Osteocyte (in vitro differentiated cells): ENCODE data around the gene CPN2. TPM values are rescaled to one million over a fixed set of nuclear protein-coding genes. Genes with fewer than 3 reads are reported as not detected.

Experiments used
- DNase-seq: peaks from one replicate; pipeline ENCODE4 v3.0.0; 2021; ENCODE audit warnings: mixed read lengths; ENCODE audit not compliant: unreplicated experiment; ENCODE audit errors: extremely low spot score
- H3K27ac Mint-ChIP-seq: one replicate; pipeline ENCODE4 v1.8.0; 2021; ENCODE audit warnings: mild to moderate bottlenecking, mixed read lengths; ENCODE audit not compliant: unreplicated experiment
- H3K27me3 Mint-ChIP-seq: one replicate; pipeline ENCODE4 v1.8.0; 2021; ENCODE audit warnings: mixed read lengths; ENCODE audit not compliant: unreplicated experiment
- H3K36me3 Mint-ChIP-seq: one replicate; pipeline ENCODE4 v1.8.0; 2021; ENCODE audit warnings: mixed read lengths; ENCODE audit not compliant: unreplicated experiment
- H3K4me1 Mint-ChIP-seq: one replicate; pipeline ENCODE4 v1.8.0; 2021; ENCODE audit warnings: mixed read lengths; ENCODE audit not compliant: unreplicated experiment
- H3K4me3 Mint-ChIP-seq: one replicate; pipeline ENCODE4 v1.8.0; 2021; ENCODE audit warnings: mild to moderate bottlenecking, moderate library complexity, mixed read lengths; ENCODE audit not compliant: unreplicated experiment
- H3K9me3 Mint-ChIP-seq: one replicate; pipeline ENCODE4 v1.8.0; 2021; ENCODE audit warnings: mixed read lengths; ENCODE audit not compliant: unreplicated experiment
- CTCF ChIP-seq: fragments of 200-600 bp; sonication (generic); IDR thresholded peaks from 2 replicates; pipeline ENCODE4 v1.5.0; 2021; ENCODE audit warnings: antibody characterized with exemption, mild to moderate bottlenecking, moderate library complexity
- total RNA-seq: library from RNA; stranded (reverse); gene quantifications from 2 replicates; pipeline ENCODE4 v1.2.1, GENCODE V29; 2021

CPN2 gene
- total RNA-seq, 1 donor from 2014 or later = not detected

- peaks cover 12% of the 10 kb centered on the region for H3K27me3 Mint-ChIP-seq
- DNase-seq = no peak
- no peaks in the 10 kb centered on the region for H3K36me3 Mint-ChIP-seq
- H3K9me3 Mint-ChIP-seq = no peaks in the 10 kb centered on the region
- no peak overlapping the region for H3K4me3 Mint-ChIP-seq
- H3K4me1 Mint-ChIP-seq = peaks cover 7% of the 10 kb centered on the region
- TF ChIP-seq CTCF = no peak
- H3K27ac Mint-ChIP-seq = no peak overlapping the region
Observed at GRCh38 chr3:194337965-194338753, 13.0 kb downstream of the CPN2 start.

GRCh38 chr3:194336601-194337355, 14.3 kb downstream of the CPN2 start:
- no peak for DNase-seq
- H3K27ac Mint-ChIP-seq = no peak overlapping the region
- no peak overlapping the region for H3K4me3 Mint-ChIP-seq
- H3K27me3 Mint-ChIP-seq = peaks cover 3% of the 10 kb centered on the region
- no peaks in the 10 kb centered on the region for H3K9me3 Mint-ChIP-seq
- no peak for TF ChIP-seq CTCF
- peaks cover 14% of the 10 kb centered on the region for H3K4me1 Mint-ChIP-seq
- no peaks in the 10 kb centered on the region for H3K36me3 Mint-ChIP-seq

- Mint-ChIP-seq H3K4me3 (peak overlapping the region; percentile 76), H3K36me3 (no peaks in the 10 kb centered on the region), H3K9me3 (no peaks in the 10 kb centered on the region), H3K4me1 (peaks cover 24% of the 10 kb centered on the region), H3K27ac (no peak overlapping the region), H3K27me3 (peaks cover 6% of the 10 kb centered on the region)
- TF ChIP-seq CTCF = no peak
- no peak for DNase-seq
Observed at GRCh38 chr3:194333981-194334320, 17.2 kb downstream of the CPN2 start.

GRCh38 chr3:194333212-194333980, 17.7 kb downstream of the CPN2 start:
- Mint-ChIP-seq H3K36me3 (no peaks in the 10 kb centered on the region), H3K4me1 (peaks cover 24% of the 10 kb centered on the region), H3K27me3 (peaks cover 11% of the 10 kb centered on the region), H3K4me3 (peak overlapping the region; percentile 76), H3K9me3 (no peaks in the 10 kb centered on the region), H3K27ac (peak overlapping the region; percentile 10)
- DNase-seq = peak; percentile 97
- TF ChIP-seq CTCF = peak; percentile 99

- Mint-ChIP-seq H3K27ac (peak overlapping the region; percentile 10), H3K27me3 (peaks cover 12% of the 10 kb centered on the region), H3K4me1 (peaks cover 24% of the 10 kb centered on the region), H3K36me3 (no peaks in the 10 kb centered on the region), H3K4me3 (peak overlapping the region; percentile 76), H3K9me3 (no peaks in the 10 kb centered on the region)
- TF ChIP-seq CTCF = no peak
- DNase-seq = no peak
Observed at GRCh38 chr3:194332858-194333211, 18.3 kb downstream of the CPN2 start.
